K562 (cell line): Measurements from ENCODE around the gene GPR162. TPM values are rescaled to one million over a fixed set of nuclear protein-coding genes. Genes with fewer than 3 reads are reported as not detected.

Experiments
- CHCHD3 ChIP-seq: fragments of 250-450 bp; sonication (Bioruptor Pico); IDR thresholded peaks from 2 replicates; pipeline ENCODE4 v2.1.2; 2022; ENCODE audit warnings: mild to moderate bottlenecking
- ELF1 ChIP-seq: fragments of 200-800 bp; sonication (Bioruptor generic); IDR thresholded peaks from 2 replicates; pipeline ENCODE4 v1.6.1; 2016; ENCODE audit warnings: missing genetic modification characterization, missing compliant biosample characterization
- HIVEP1 ChIP-seq: fragments of 250-450 bp; sonication (Bioruptor Pico); IDR thresholded peaks from 2 replicates; pipeline ENCODE4 v1.4.0; 2020; ENCODE audit warnings: mild to moderate bottlenecking
- OTX1 ChIP-seq: fragments of 450-650 bp; formaldehyde crosslinking; IDR thresholded peaks from 2 replicates; pipeline ENCODE4 v1.4.0; 2022; ENCODE audit warnings: mild to moderate bottlenecking
- RBM15 ChIP-seq: fragments of 200-400 bp; formaldehyde crosslinking; IDR thresholded peaks from 2 replicates; pipeline ENCODE4 v1.6.1; 2018; ENCODE audit warnings: mild to moderate bottlenecking, low read length, moderate library complexity; ENCODE audit not compliant: insufficient read depth
- YY1 ChIP-seq, 3 experiments: IDR thresholded peaks; 2 replicates each; pipeline ENCODE4 v1.6.1; 2011; ENCODE audit warnings: low read length in 2 of 3, mild to moderate bottlenecking in 2 of 3, moderate library complexity in 2 of 3, borderline replicate concordance in 1 of 3, control low read depth in 1 of 3, low read depth in 1 of 3; ENCODE audit not compliant: insufficient read depth in 3 of 3, insufficient replicate concordance in 2 of 3, control insufficient read depth in 1 of 3, insufficient read length in 1 of 3; ENCODE audit errors: extremely low read depth in 1 of 3
- ZNF41 ChIP-seq: fragments of 250-450 bp; sonication (Bioruptor Pico); conservative IDR thresholded peaks from 2 replicates; pipeline ENCODE4 v1.4.0; 2020; ENCODE audit warnings: mild to moderate bottlenecking
- ZNF431 ChIP-seq: sonication (generic); formaldehyde crosslinking; IDR thresholded peaks from 2 replicates; pipeline ENCODE4 v1.8.0; 2022; ENCODE audit warnings: mild to moderate bottlenecking, missing genetic modification reagents
- ZNF766 ChIP-seq: fragments of 200-800 bp; sonication (Bioruptor generic); conservative IDR thresholded peaks from 2 replicates; pipeline ENCODE4 v1.6.1; 2016; ENCODE audit warnings: missing genetic modification characterization, missing compliant biosample characterization
- ZNF830 ChIP-seq: fragments of 250-450 bp; sonication (Bioruptor Pico); IDR thresholded peaks from 2 replicates; pipeline ENCODE4 v1.5.0; 2021; ENCODE audit warnings: mild to moderate bottlenecking
- polyA plus RNA-seq, 8 experiments: library from polyadenylated mRNA; depleted of rRNA in 4 of 8; stranded (reverse) in 5 of 8; unstranded in 3 of 8; fragments of >200 nt; fragmentation: Nextera tagmentation in 2 of 8; fragmentation: Illumina TruSeq in 1 of 8; extraction: Ambion mirVana in 2 of 8; extraction: Trizol in 1 of 8; gene quantifications; 2 replicates each; pipeline versions ENCODE4 v1.2.1 to v1.2.3, GENCODE V29; 2011 to 2014; ENCODE audit warnings: inconsistent platforms in 1 of 8, missing spikeins in 1 of 8
- total RNA-seq, 7 experiments: library from RNA; depleted of rRNA in 6 of 7; stranded (reverse); fragments of >200 nt in 6 of 7; fragmentation: Illumina TruSeq in 2 of 7; extraction: Trizol in 2 of 7; gene quantifications; 2 replicates each; pipeline versions ENCODE4 v1.2.1 to v1.2.3, GENCODE V29; 2011 to 2021; ENCODE audit warnings: low replicate concordance in 1 of 7
- TF ChIP-seq, protein P1 (sequence below): fragments of 450-650 bp; IDR thresholded peaks from 2 replicates; pipeline ENCODE4 v1.6.1; 2018; ENCODE audit warnings: mild to moderate bottlenecking, low read depth; ENCODE audit not compliant: partially characterized antibody
- TF ChIP-seq, protein P2 (sequence below), 2 experiments: fragments of 450-650 bp in 1 of 2; sonication (generic) in 1 of 2; formaldehyde crosslinking in 1 of 2; IDR thresholded peaks; 2 replicates each; pipeline versions ENCODE4 v1.7.1 to v1.9.0; 2016 to 2022; ENCODE audit warnings: inconsistent platforms in 1 of 2, mild to moderate bottlenecking in 1 of 2, missing genetic modification reagents in 1 of 2
- TF ChIP-seq, protein P3 (sequence below): fragments of 450-650 bp; formaldehyde crosslinking; IDR thresholded peaks from 2 replicates; pipeline ENCODE4 v1.4.0; 2020; ENCODE audit warnings: mild to moderate bottlenecking, moderate library complexity

The GPR162 gene
- total and polyA plus RNA-seq, 9 of the 15 experiments (the other 6 are each of a cell fraction or from before 2014, with no cell fraction given): 0.65 to 1.8 (median 1.1) TPM; not detected in 2

DNA sequence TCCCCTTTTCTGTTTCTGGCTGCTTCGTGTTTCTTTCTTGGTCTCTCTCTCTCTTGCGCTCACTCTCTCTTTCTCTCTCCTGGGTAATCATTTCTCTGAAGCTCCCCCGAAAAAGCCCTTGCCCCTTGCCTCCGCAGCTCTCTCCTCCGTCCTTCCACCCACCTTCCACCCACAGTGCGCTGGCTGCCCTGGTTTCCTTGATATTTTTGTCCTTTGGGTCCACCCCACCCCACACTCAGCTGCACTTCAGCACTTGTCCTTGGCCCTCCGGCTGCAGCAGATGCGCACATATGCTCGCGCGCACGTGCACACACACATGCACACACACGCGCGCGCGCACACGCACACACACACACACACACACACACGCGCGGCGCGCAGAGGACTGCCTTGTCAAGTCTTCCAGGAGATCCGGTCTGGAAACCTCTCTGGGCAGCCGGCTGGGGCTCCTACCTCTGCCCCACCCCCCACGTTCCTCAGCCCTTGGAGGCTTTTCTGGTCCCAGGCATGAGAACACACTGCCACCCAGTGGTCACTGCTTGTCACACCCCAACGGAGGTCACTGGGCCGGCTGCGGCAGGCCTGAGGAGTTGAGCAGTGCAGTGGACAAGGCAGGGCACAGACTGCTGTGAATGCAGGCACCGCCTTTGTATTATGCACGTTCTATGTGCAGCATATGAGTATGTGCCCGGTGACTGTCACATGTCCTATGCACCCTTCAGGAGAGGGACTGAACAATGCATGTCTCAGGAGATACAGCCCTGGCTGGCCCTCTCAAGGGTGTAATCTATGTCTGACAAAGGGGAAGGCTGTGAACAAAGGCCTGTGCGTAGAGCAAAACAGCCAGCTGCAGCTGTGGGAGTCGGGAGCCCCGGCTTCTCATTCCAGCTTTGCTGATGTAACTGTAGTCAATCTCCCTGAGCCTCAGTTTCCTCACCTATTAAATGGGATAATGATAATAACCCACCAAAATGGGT lies 42.8 kb upstream of the GPR162 start (continued):
- TF ChIP-seq, protein P1, sequence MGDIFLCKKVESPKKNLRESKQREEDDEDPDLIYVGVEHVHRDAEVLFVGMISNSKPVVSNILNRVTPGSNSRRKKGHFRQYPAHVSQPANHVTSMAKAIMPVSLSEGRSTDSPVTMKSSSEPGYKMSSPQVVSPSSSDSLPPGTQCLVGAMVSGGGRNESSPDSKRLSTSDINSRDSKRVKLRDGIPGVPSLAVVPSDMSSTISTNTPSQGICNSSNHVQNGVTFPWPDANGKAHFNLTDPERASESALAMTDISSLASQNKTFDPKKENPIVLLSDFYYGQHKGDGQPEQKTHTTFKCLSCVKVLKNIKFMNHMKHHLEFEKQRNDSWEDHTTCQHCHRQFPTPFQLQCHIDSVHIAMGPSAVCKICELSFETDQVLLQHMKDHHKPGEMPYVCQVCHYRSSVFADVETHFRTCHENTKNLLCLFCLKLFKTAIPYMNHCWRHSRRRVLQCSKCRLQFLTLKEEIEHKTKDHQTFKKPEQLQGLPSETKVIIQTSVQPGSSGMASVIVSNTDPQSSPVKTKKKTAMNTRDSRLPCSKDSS: no peak
- TF ChIP-seq, protein P2, sequence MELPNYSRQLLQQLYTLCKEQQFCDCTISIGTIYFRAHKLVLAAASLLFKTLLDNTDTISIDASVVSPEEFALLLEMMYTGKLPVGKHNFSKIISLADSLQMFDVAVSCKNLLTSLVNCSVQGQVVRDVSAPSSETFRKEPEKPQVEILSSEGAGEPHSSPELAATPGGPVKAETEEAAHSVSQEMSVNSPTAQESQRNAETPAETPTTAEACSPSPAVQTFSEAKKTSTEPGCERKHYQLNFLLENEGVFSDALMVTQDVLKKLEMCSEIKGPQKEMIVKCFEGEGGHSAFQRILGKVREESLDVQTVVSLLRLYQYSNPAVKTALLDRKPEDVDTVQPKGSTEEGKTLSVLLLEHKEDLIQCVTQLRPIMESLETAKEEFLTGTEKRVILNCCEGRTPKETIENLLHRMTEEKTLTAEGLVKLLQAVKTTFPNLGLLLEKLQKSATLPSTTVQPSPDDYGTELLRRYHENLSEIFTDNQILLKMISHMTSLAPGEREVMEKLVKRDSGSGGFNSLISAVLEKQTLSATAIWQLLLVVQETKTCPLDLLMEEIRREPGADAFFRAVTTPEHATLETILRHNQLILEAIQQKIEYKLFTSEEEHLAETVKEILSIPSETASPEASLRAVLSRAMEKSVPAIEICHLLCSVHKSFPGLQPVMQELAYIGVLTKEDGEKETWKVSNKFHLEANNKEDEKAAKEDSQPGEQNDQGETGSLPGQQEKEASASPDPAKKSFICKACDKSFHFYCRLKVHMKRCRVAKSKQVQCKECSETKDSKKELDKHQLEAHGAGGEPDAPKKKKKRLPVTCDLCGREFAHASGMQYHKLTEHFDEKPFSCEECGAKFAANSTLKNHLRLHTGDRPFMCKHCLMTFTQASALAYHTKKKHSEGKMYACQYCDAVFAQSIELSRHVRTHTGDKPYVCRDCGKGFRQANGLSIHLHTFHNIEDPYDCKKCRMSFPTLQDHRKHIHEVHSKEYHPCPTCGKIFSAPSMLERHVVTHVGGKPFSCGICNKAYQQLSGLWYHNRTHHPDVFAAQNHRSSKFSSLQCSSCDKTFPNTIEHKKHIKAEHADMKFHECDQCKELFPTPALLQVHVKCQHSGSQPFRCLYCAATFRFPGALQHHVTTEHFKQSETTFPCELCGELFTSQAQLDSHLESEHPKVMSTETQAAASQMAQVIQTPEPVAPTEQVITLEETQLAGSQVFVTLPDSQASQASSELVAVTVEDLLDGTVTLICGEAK (IDR thresholded peaks at IDR 0.05): peak; percentile 33; the same call in 1 of the 2 replicates
- TF ChIP-seq, protein P2 (CRISPR knock-in tag; IDR thresholded peaks at IDR 0.05): peak; percentile 28; the same call in 1 of the 2 replicates
- TF ChIP-seq OTX1 (CRISPR knock-in tag) (no peak), HIVEP1 (CRISPR knock-in tag) (no peak), ZNF41 (CRISPR knock-in tag) (no peak), ELF1 (no peak), ZNF830 (no peak), YY1 (IDR thresholded peaks at IDR 0.05; ENCODE audit: borderline replicate concordance in 1 of 3, control insufficient read depth in 1 of 3, extremely low read depth in 1 of 3, insufficient read depth in 3 of 3, insufficient read length in 1 of 3, insufficient replicate concordance in 2 of 3, low read depth in 1 of 3, low read length in 2 of 3) (peak in 1 of 3 experiments; percentile 21), ZNF766 (CRISPR knock-in tag) (no peak), RBM15 (no peak), CHCHD3 (CRISPR knock-in tag) (no peak), ZNF431 (CRISPR knock-in tag) (no peak)
- TF ChIP-seq, protein P3, sequence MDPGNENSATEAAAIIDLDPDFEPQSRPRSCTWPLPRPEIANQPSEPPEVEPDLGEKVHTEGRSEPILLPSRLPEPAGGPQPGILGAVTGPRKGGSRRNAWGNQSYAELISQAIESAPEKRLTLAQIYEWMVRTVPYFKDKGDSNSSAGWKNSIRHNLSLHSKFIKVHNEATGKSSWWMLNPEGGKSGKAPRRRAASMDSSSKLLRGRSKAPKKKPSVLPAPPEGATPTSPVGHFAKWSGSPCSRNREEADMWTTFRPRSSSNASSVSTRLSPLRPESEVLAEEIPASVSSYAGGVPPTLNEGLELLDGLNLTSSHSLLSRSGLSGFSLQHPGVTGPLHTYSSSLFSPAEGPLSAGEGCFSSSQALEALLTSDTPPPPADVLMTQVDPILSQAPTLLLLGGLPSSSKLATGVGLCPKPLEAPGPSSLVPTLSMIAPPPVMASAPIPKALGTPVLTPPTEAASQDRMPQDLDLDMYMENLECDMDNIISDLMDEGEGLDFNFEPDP (CRISPR knock-in tag): no peak
